Gastroesophageal sphincter (tissue), 3 donors: ENCODE data around the gene ACAD11.

ENCODE experiments used
- POLR2A ChIP-seq, 2 donors: fragments of 450-650 bp; IDR thresholded peaks; one replicate each; pipeline ENCODE4 v1.6.1; 2017; ENCODE audit warnings: antibody characterized with exemption in 2 of 2, mild to moderate bottlenecking in 2 of 2, moderate library complexity in 1 of 2
- TF ChIP-seq, protein P1 (sequence below), 4 experiments: fragments of 200-600 bp in 2 of 4; fragments of 450-650 bp in 2 of 4; sonication (generic) in 1 of 4; IDR thresholded peaks; one replicate each; pipeline ENCODE4 v1.5.1; 2017 to 2019; ENCODE audit warnings: antibody characterized with exemption in 4 of 4, mild to moderate bottlenecking in 2 of 4, moderate library complexity in 2 of 4

DNA sequence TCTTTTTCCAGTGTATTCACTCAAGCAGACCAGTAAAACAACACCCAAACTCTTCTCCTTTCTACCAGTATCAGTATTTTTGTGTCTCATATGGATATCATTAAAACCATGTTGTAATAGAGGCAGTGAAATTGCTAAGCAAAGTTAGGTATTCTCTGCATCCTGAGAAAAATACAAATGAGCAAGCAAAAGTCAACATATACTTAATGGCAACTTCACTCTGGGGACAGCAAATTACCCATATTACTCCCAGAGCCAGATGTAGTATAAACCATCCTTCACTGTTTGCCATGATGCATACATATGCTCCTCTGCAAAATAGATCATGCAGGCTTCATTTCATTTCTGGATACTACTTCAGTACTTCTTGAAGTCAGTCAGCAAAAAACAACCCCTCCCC is 22.6 kb upstream of the ACAD11 start:
- TF ChIP-seq POLR2A (IDR thresholded peaks at IDR 0.05), result no peak
- TF ChIP-seq, protein P1, sequence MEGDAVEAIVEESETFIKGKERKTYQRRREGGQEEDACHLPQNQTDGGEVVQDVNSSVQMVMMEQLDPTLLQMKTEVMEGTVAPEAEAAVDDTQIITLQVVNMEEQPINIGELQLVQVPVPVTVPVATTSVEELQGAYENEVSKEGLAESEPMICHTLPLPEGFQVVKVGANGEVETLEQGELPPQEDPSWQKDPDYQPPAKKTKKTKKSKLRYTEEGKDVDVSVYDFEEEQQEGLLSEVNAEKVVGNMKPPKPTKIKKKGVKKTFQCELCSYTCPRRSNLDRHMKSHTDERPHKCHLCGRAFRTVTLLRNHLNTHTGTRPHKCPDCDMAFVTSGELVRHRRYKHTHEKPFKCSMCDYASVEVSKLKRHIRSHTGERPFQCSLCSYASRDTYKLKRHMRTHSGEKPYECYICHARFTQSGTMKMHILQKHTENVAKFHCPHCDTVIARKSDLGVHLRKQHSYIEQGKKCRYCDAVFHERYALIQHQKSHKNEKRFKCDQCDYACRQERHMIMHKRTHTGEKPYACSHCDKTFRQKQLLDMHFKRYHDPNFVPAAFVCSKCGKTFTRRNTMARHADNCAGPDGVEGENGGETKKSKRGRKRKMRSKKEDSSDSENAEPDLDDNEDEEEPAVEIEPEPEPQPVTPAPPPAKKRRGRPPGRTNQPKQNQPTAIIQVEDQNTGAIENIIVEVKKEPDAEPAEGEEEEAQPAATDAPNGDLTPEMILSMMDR (IDR thresholded peaks at IDR 0.05), result no peak
